Measurements from ENCODE around the gene NBPF1.
"Not testable (repeated sequence)": the region's sequence is repeated elsewhere in the genome, so short reads cannot be mapped to it uniquely, and the experiment has no call there.

DNA sequence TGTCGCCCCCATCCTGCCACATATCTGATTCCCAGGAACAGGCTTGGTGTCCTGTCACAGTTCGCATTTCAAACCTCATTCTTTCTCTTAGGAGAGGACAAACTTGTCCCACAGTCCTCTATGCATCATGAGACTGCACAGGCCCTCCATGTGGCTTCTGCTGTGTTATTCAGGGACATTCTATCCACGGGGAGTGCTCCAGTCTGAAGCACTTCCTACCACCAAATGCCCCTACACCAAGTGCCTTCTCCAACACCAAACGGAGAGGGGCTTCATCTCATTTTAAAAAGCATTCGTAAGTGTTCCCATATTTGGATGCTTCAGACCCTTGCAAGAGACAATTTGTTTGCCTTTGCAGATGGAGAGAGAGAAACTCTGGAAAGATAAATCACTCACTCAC is 25.3 kb downstream of the NBPF1 start:
- TF ChIP-seq SIN3A (IDR thresholded peaks at IDR 0.05; ENCODE audit: low read depth); EZH2 (IDR thresholded peaks at IDR 0.05); ZNF274 (IDR thresholded peaks at IDR 0.05; ENCODE audit: low read depth, low read length); RAD21 (IDR thresholded peaks at IDR 0.05; ENCODE audit: low read depth): not testable (repeated sequence)
- TF ChIP-seq, protein P1, sequence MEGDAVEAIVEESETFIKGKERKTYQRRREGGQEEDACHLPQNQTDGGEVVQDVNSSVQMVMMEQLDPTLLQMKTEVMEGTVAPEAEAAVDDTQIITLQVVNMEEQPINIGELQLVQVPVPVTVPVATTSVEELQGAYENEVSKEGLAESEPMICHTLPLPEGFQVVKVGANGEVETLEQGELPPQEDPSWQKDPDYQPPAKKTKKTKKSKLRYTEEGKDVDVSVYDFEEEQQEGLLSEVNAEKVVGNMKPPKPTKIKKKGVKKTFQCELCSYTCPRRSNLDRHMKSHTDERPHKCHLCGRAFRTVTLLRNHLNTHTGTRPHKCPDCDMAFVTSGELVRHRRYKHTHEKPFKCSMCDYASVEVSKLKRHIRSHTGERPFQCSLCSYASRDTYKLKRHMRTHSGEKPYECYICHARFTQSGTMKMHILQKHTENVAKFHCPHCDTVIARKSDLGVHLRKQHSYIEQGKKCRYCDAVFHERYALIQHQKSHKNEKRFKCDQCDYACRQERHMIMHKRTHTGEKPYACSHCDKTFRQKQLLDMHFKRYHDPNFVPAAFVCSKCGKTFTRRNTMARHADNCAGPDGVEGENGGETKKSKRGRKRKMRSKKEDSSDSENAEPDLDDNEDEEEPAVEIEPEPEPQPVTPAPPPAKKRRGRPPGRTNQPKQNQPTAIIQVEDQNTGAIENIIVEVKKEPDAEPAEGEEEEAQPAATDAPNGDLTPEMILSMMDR (IDR thresholded peaks at IDR 0.05 in 2 of 3, conservative IDR thresholded peaks at IDR 0.05 in 1 of 3; ENCODE audit: borderline replicate concordance in 1 of 3, insufficient read depth in 1 of 3, low read depth in 2 of 3, low read length in 2 of 3): not testable (repeated sequence)
